ENCODE results near the gene BMP6. TPM values are rescaled to one million over a fixed set of nuclear protein-coding genes. Genes with fewer than 3 reads are reported as not detected.

The BMP6 gene
- total and polyA plus RNA-seq, 2 of the 4 experiments (the other 2 are of a cell fraction) = 0.18 to 0.19 TPM

DNA sequence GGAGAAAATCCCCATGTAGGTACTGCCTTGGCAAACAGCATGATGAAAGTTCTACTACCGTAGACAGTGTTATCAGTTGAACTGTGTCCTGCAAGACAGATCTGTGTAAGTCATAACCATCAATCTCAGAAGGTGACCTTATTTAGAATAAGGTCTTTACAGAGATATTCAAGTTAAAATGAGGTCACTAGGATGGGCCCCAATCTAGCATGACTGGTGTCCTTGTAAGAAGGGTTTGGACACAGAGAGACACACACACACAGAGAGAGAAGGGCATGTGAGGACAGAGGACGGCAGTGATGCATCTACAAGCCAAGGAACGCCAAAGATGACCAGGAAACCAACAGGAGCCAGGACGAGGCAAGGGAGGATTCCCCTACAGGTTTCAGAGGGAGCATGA, 175.9 kb downstream of the BMP6 start:
- Histone ChIP-seq H2AK9ac (replicated peaks; ENCODE audit: low read depth, low read length, poor library complexity) (no peak overlapping the region), H3K18ac (ENCODE audit: low read depth, low read length) (no peak overlapping the region), H4K5ac (ENCODE audit: low read depth, low read length) (no peak overlapping the region), H3K4me2 (ENCODE audit: low read depth, low read length) (no peak overlapping the region), H3K23ac (ENCODE audit: low read depth, low read length) (no peak overlapping the region), H3K4me3 (ENCODE audit: insufficient read depth, low read depth, low read length) (no peak overlapping the region), H3K14ac (replicated peaks; ENCODE audit: low read depth, low read length) (no peak overlapping the region), H2AFZ (replicated peaks; ENCODE audit: low read length, poor library complexity) (no peak overlapping the region), H3K4ac (ENCODE audit: low read depth, low read length) (no peak overlapping the region), H3K27ac (ENCODE audit: insufficient read depth, low read length) (no peak overlapping the region), H3K79me1 (ENCODE audit: low read depth in 1 of 2, low read length in 2 of 2) (peaks cover 45 to 46% of the 10 kb centered on the region in 2 experiments), H2AK5ac (ENCODE audit: low read depth, low read length) (no peak overlapping the region), H2BK20ac (ENCODE audit: low read depth, low read length) (no peak overlapping the region), H3K27me3 (ENCODE audit: control insufficient read depth, insufficient read depth, low read length) (no peaks in the 10 kb centered on the region), H4K91ac (ENCODE audit: insufficient read depth, low read depth, low read length) (no peak overlapping the region), H3K9ac (ENCODE audit: low read depth, low read length) (no peak overlapping the region), H3K9me1 (ENCODE audit: insufficient read depth, low read length) (peaks cover 4% of the 10 kb centered on the region), H4K8ac (ENCODE audit: low read depth in 2 of 2, low read length in 2 of 2) (no peak overlapping the region), H4K20me1 (ENCODE audit: insufficient read depth, low read length) (peaks cover 23% of the 10 kb centered on the region), H3K9me3 (ENCODE audit: control insufficient read depth, insufficient read depth, low read length) (no peaks in the 10 kb centered on the region), H2BK5ac (ENCODE audit: low read depth, low read length, poor library complexity, severe bottlenecking) (no peak overlapping the region), H2BK120ac (ENCODE audit: low read depth, low read length) (no peak overlapping the region), H2BK15ac (ENCODE audit: low read depth, low read length) (no peak overlapping the region), H3K36me3 (ENCODE audit: control insufficient read depth, insufficient read depth, low read length) (peaks cover 53% of the 10 kb centered on the region), H3K56ac (ENCODE audit: extremely low read depth, insufficient read depth, low read length) (no peak overlapping the region), H3K4me1 (ENCODE audit: control insufficient read depth, insufficient read depth, low read length) (no peaks in the 10 kb centered on the region)
- TF ChIP-seq RFX5 (IDR thresholded peaks at IDR 0.05; ENCODE audit: low read depth, low read length) (no peak), RAD21 (IDR thresholded peaks at IDR 0.05; ENCODE audit: low read length) (no peak), FOS (IDR thresholded peaks at IDR 0.05; ENCODE audit: low read depth, low read length) (no peak)
- DNase-seq (no peak), ATAC-seq (ENCODE audit: low read depth) (no peak)
- CTCF ChIA-PET = no interaction called here
- 100% methylated on average over 1 of the region's 4 CpGs; no CpG with 5 or more reads in 1 of the 2 experiments for WGBS, 2 experiments (ENCODE audit: extremely low coverage in 2 of 2, insufficient read length in 1 of 2)
- BruUV-seq (replicated peaks) = no TSS peak
- POLR2A ChIA-PET (ENCODE audit: unreplicated experiment) = no interaction called here
- intact Hi-C loops (cut with micrococcal nuclease) (no loop called here), dilution Hi-C loops (cut with HindIII; ENCODE audit: low sequenced_read_pairs, unreplicated experiment) (no loop called here), in situ Hi-C loops (cut with MboI; ENCODE audit: low sequenced_read_pairs) (no loop called here)
